Tongue (tissue), 2 donors: ENCODE results near the gene CDK11A. TPM values are rescaled to one million over a fixed set of nuclear protein-coding genes. Genes with fewer than 3 reads are reported as not detected.
"Not testable (repeated sequence)": the region's sequence is repeated elsewhere in the genome, so short reads cannot be mapped to it uniquely, and the experiment has no call there.

ENCODE experiments used
- DNase-seq: peaks from one replicate; pipeline ENCODE4 v3.0.0-alpha.2; 2015
- total RNA-seq: library from RNA; depleted of rRNA; stranded (reverse); fragments of >200 nt; gene quantifications from one replicate; pipeline ENCODE4 v1.2.3, GENCODE V29; 2014

Gene CDK11A
- total RNA-seq, 1 donor from 2014 or later, result 17.5 TPM

GRCh38 chr1:1721201-1721600 lies 3.0 kb downstream of the CDK11A start:
- DNase-seq, result no peak

GRCh38 chr1:1715109-1715883 lies 8.9 kb downstream of the CDK11A start:
- not testable (repeated sequence) for DNase-seq

GRCh38 chr1:1707897-1708296 lies 16.3 kb downstream of the CDK11A start:
- not testable (repeated sequence) for DNase-seq

- not testable (repeated sequence) for DNase-seq
These were observed 16.9 kb downstream of the CDK11A start for GRCh38 chr1:1707241-1707640.

- not testable (repeated sequence) for DNase-seq
These were observed 18.5 kb downstream of the CDK11A start for GRCh38 chr1:1705623-1706022.

GRCh38 chr1:1704284-1704957 lies 19.7 kb downstream of the CDK11A start:
- DNase-seq, result not testable (repeated sequence)

- no peak for DNase-seq
These were observed 20.4 kb downstream of the CDK11A start for GRCh38 chr1:1703796-1704195.

- not testable (repeated sequence) for DNase-seq
These were observed 21.7 kb downstream of the CDK11A start for GRCh38 chr1:1702506-1702905.

- DNase-seq, result not testable (repeated sequence)
These were observed 23.6 kb downstream of the CDK11A start for GRCh38 chr1:1700557-1700956.

GRCh38 chr1:1700067-1700466 lies 24.1 kb downstream of the CDK11A start:
- not testable (repeated sequence) for DNase-seq

- DNase-seq, result not testable (repeated sequence)
These were observed 25.1 kb downstream of the CDK11A start for GRCh38 chr1:1699061-1699460.

GRCh38 chr1:1697358-1698183 lies 26.6 kb downstream of the CDK11A start:
- DNase-seq, result not testable (repeated sequence)

GRCh38 chr1:1696431-1697357 lies 27.5 kb downstream of the CDK11A start:
- DNase-seq, result not testable (repeated sequence)

- peak; percentile 95 for DNase-seq
These were observed 31.2 kb downstream of the CDK11A start, which contains the start of gene SLC35E2B for GRCh38 chr1:1692714-1693647. Gene SLC35E2B, minus strand, starts transcription at chr1:1692795. Its CDS starts 16,096 bp downstream, at chr1:1676699.

- peak; percentile 78 for DNase-seq
These were observed 31.8 kb downstream of the CDK11A start for GRCh38 chr1:1692324-1692713.

- DNase-seq, result not testable (repeated sequence)
These were observed 32.7 kb downstream of the CDK11A start for GRCh38 chr1:1691443-1691842.

GRCh38 chr1:1689526-1689925 lies 34.6 kb downstream of the CDK11A start:
- DNase-seq, result not testable (repeated sequence)

- DNase-seq, result no peak
These were observed 36.3 kb downstream of the CDK11A start for GRCh38 chr1:1687846-1688245.

- DNase-seq, result no peak
These were observed 40.0 kb downstream of the CDK11A start for GRCh38 chr1:1684031-1684681.
